ENCODE results near the gene LRP1B.
"Not testable (repeated sequence)": the region's sequence is repeated elsewhere in the genome, so short reads cannot be mapped to it uniquely, and the experiment has no call there.

LRP1B gene

GRCh38 chr2:140509765-140510164 is 1621.1 kb downstream of the LRP1B start:
- no peak for DNase-seq (ENCODE audit: low read depth in 3 of 3, low spot score in 1 of 3)

GRCh38 chr2:140508756-140509155 is 1622.1 kb downstream of the LRP1B start:
- DNase-seq (ENCODE audit: low read depth in 3 of 3, low spot score in 1 of 3), result no peak

GRCh38 chr2:140506606-140507005 is 1624.2 kb downstream of the LRP1B start:
- DNase-seq (ENCODE audit: low read depth in 3 of 3, low spot score in 1 of 3), result no peak

DNA sequence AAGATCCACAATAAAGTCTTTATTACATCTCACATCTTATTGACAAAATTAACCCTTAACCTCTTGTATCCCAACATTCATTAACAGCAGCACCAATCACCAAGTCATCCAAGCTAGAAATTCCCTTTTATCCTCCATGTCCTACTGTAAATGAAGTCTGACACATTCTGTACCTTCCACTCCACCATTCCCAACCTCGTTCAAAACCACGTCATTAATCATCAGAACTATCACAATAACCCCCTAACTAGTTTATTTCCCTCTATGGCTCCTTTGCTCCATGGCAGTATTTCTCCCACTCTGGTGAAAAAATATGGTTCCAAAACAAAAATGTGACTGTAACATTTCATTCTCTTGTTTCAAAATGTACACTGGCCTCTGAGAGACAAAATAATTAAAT is 1626.2 kb downstream of the LRP1B start:
- DNase-seq (ENCODE audit: low read depth in 3 of 3, low spot score in 1 of 3), result no peak

- DNase-seq (ENCODE audit: low read depth in 3 of 3, low spot score in 1 of 3), result no peak
Measured at GRCh38 chr2:140502951-140503630, 1627.7 kb downstream of the LRP1B start.

DNA sequence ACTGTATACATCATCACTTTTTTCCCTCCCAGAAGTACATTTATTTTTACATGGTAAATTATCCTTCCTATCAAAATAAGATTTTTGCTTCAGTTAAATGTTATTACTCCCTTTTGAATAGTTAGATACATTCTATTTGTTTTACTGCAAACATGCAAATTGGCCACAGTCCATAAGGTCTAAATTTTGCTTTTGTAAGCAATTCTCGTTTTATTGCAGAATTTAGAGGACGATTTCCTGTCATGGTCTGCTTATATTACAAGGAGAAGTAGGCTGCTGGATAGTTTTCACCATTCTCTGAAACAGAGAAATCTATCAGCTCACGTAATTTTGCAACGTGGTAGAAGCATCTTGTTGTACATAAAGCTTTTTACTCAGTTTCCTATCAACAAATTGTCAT is 1632.5 kb downstream of the LRP1B start:
- no peak for DNase-seq (ENCODE audit: low read depth in 3 of 3, low spot score in 1 of 3)

GRCh38 chr2:140496714-140497113 is 1634.1 kb downstream of the LRP1B start:
- no peak for DNase-seq (ENCODE audit: low read depth in 3 of 3, low spot score in 1 of 3)

DNA sequence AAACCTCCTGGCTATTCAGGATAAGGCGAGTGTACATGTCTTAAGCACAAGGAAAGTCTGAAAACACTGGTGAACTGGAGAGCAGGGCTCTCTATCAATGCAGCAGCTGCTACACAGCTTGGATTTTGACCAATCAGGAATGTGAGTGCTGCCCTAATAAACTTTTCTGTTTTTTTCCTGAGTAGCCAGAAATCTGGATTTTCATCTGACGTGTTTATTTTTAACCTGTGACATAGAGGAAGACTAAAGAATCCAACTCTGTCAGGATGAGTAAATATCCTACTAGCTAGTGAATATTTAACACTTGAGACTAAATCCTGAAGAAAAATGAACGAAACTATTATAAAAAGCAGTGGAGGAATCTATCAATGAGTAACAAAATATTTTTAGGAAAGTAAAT is 1638.9 kb downstream of the LRP1B start:
- DNase-seq (ENCODE audit: low read depth in 3 of 3, low spot score in 1 of 3), result no peak

DNA sequence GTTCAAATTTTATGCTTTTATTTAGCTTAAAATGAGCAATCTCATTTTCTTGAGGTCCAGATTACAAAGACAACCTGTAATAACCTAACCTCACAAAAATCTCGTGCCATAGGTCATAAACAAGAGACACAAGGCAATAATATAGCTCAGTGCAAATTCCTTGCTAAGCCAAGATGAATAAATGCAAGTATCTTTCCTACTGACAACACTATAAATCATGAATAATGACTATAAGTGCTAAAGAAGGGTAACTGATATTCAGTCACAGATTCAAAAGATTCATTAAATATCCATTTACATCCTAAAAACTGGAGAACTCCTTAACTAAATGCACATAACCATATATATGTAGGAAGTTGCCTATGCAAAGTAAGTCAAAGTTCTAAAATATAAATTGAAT is 1641.6 kb downstream of the LRP1B start:
- no peak for DNase-seq (ENCODE audit: low read depth in 3 of 3, low spot score in 1 of 3)

DNA sequence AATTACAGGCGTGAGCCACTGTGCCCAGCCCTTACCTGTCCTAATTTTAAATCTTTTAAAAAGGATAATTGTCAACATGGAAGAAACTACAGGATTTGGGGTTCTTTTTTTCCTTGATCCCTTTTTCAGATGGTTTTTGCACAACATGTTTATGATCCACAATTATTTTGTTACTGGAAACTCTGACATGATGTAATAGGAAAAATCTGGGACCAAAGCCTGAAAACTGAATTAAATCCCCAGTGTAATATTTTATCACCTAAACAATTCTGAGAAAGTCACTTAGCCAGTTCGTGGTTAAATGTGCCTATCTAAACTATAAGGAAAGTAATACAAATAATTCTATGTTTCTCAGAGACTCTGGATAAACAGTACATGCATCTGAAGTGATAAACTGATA is 1649.7 kb downstream of the LRP1B start:
- DNase-seq (ENCODE audit: low read depth in 3 of 3, low spot score in 1 of 3), result no peak

GRCh38 chr2:140473851-140474250 is 1657.0 kb downstream of the LRP1B start:
- no peak for DNase-seq (ENCODE audit: low read depth in 3 of 3, low spot score in 1 of 3)

DNA sequence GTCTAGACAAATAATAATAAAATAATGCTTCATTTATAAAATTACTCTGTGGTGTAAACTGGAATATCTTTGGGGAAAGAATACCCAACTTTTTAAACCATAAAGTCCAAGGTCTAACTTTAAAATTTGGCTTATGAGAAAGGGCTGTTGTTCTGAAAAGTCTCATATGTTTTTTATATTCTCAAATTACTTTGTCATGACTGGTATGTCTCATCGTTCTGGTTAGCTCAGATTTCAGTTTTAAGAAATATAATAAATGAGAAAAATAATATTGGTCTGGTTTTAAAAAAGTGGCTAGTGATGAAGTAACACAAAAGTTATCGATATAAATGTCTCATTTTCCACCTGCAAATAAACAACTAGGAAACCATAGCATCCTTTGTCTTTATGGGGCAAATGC is 1658.1 kb downstream of the LRP1B start:
- DNase-seq (ENCODE audit: low read depth in 3 of 3, low spot score in 1 of 3), result no peak

DNA sequence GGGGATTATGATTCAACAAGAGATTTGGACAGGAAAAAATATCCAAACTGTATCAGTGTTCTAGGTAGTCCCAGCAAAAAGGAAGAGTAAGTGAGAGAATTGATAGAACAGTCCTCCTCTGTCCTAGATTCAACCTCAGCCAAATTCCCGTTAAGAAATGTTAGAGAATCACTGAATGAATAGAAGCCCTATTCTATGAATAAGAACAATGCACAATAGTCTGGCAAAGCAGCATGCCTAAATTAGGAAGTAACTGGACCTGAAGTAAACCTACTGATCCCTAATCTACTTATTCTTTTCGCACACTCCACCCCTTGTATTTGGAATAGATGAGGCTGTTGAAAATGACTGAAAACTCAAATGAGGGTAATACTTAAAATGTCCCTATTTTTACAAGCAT is 1665.5 kb downstream of the LRP1B start:
- DNase-seq (ENCODE audit: low read depth in 3 of 3, low spot score in 1 of 3), result no peak

GRCh38 chr2:140462990-140463389 is 1667.8 kb downstream of the LRP1B start:
- no peak for DNase-seq (ENCODE audit: low read depth in 3 of 3, low spot score in 1 of 3)

GRCh38 chr2:140457483-140457882 is 1673.3 kb downstream of the LRP1B start:
- no peak for DNase-seq (ENCODE audit: low read depth in 3 of 3, low spot score in 1 of 3)

DNA sequence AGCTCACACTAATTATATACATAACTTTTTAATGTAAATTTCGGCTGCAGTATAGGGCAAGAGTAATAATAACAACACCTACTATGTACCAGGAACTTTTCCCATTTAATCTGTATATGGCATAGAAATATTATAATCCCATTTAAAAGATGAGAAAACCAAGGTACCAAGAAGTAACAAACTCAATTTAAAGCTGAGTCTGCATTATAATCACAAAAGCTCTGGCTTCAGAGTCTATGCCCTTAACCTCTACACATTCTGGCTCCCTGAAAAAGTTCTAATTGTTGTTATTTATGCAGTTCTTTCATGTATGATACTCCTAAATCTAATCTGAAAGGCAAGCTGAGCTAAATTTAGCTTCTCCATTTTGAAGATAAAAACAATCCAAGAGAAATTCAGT is 1675.5 kb downstream of the LRP1B start:
- no peak for DNase-seq (ENCODE audit: low read depth in 3 of 3, low spot score in 1 of 3)

DNA sequence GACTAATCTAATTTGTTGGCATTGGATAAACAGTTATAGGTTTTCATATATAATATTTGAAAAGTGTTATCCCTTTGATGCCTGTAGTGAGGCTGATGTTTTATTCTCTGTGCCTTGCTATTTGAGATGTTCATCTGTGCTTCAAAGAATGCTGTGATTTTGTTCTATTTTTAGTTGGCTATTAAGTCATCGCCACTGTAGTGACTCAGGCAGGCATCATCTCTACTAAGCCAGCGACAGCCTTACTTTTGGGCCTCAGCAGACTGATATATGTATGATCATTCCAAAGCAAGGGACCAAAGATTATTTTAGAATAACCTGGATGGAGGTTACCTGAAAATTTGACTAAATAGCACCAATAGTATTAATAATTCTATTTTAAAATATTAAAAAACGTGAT is 1676.1 kb downstream of the LRP1B start:
- no peak for DNase-seq (ENCODE audit: low read depth in 3 of 3, low spot score in 1 of 3)

- DNase-seq (ENCODE audit: low read depth in 3 of 3, low spot score in 1 of 3), result no peak
Measured at GRCh38 chr2:140451324-140451723, 1679.5 kb downstream of the LRP1B start.

DNA sequence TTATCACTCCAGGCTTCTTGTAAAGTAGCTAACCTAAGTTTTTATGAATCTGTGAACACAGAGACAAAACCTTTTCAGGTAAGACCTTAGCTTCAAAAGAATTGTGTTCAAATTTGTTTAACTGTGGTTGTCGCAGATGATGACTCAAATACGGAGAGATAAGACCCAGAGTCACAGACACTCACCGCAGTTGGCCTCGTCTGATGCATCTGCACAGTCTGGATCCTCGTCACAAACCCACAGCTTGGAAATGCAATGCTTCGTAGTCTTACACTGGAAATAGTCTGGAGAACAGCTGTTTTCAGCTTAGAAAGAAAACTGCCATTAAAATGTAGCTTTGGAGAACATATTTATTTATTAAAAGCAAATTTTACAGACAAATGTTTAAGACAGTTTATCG is 1688.5 kb downstream of the LRP1B start:
- DNase-seq (ENCODE audit: low read depth in 3 of 3, low spot score in 1 of 3), result no peak

GRCh38 chr2:140440815-140441214 is 1690.0 kb downstream of the LRP1B start:
- no peak for DNase-seq (ENCODE audit: low read depth in 3 of 3, low spot score in 1 of 3)

DNA sequence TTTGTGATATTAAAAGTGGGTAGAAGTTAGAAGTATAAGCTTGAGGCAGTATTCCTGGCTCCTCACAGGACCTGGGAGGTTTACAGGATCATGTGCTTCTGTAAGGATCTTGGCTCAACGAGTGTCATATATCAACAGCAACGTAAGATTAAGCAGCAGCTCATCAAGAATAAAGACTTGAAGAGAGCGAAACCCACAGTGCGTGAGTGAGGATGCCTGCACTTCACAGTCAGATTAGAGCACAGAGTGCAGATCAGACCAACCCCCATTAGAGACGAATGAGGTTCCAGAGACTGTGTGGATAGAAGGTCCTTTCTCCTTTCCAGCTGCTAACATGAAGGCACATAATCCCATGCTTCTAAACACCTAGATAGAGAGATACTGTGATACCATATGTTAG is 1693.9 kb downstream of the LRP1B start:
- DNase-seq (ENCODE audit: low read depth in 3 of 3, low spot score in 1 of 3), result no peak

GRCh38 chr2:140427033-140427432 is 1703.8 kb downstream of the LRP1B start:
- DNase-seq (ENCODE audit: low read depth in 3 of 3, low spot score in 1 of 3), result not testable (repeated sequence)

DNA sequence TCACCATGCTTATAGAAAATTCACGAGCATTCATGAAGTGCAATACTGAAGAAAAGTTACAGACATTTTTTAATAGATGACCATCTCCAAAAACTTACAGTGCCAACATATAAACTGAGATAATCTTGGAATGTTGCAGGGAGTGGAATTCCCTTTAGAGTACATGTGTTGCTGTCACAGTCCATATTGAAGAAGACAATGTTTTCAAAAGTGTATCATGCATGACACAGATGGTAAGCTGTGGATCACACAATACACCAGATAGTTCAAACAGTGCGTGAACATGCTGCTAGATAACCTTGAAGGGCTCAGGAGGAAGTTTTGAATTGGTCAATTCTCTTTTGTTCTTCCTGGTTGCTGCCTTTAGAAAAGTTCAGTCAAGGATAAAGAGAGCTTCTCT is 1706.3 kb downstream of the LRP1B start:
- DNase-seq (ENCODE audit: low read depth in 3 of 3, low spot score in 1 of 3), result no peak

- no peak for DNase-seq (ENCODE audit: low read depth in 3 of 3, low spot score in 1 of 3)
Measured at GRCh38 chr2:140422759-140423158, 1708.1 kb downstream of the LRP1B start.

Measured in stimulated activated CD4-positive, alpha-beta T cell treated with anti-CD3 and anti-CD28 coated beads, TNF-alpha, amount 100 ng/mL, for 1 hour (primary cell).